Sigmoid colon (tissue), 4 donors: ENCODE results near the gene RBBP5.

ENCODE experiments used
- CTCF ChIP-seq, 4 experiments: fragments of 450-650 bp in 3 of 4; fragments of 200-600 bp in 1 of 4; IDR thresholded peaks; one replicate each; pipeline ENCODE4 v1.5.1; 2016 to 2019; ENCODE audit warnings: antibody characterized with exemption in 4 of 4, mild to moderate bottlenecking in 3 of 4, moderate library complexity in 2 of 4
- EP300 ChIP-seq, 4 donors: sonication (generic); formaldehyde crosslinking; IDR thresholded peaks; one replicate each; pipeline ENCODE4 v1.6.1; 2017; ENCODE audit warnings: antibody characterized with exemption in 4 of 4
- POLR2A ChIP-seq, 2 donors: fragments of 450-650 bp; IDR thresholded peaks; one replicate each; pipeline ENCODE4 v1.6.1; 2016; ENCODE audit warnings: antibody characterized with exemption in 2 of 2, mild to moderate bottlenecking in 2 of 2, moderate library complexity in 2 of 2

GRCh38 chr1:205150651-205151428 lies 29.1 kb upstream of the RBBP5 start:
- TF ChIP-seq CTCF (IDR thresholded peaks at IDR 0.05) (no peak), EP300 (IDR thresholded peaks at IDR 0.05) (no peak), POLR2A (IDR thresholded peaks at IDR 0.05) (no peak)
